Osteoblast (primary cell): ENCODE results near the gene CRTC1. TPM values are rescaled to one million over a fixed set of nuclear protein-coding genes. Genes with fewer than 3 reads are reported as not detected.

ENCODE experiments used
- DNase-seq: peaks from one replicate; pipeline ENCODE4 v3.0.0; 2011; ENCODE audit warnings: low spot score, mixed read lengths; ENCODE audit not compliant: insufficient read length; ENCODE audit errors: missing footprints
- H2AFZ ChIP-seq: 2 replicates; pipeline ENCODE4 v1.6.0; 2011; ENCODE audit warnings: mild to moderate bottlenecking, low read length
- H3K27ac ChIP-seq: 2 replicates; pipeline ENCODE4 v1.5.1; 2011; ENCODE audit warnings: mild to moderate bottlenecking, low read depth, low read length, moderate library complexity
- H3K27me3 ChIP-seq: 2 replicates; pipeline ENCODE4 v1.6.0; 2012; ENCODE audit warnings: mild to moderate bottlenecking, control low read depth, inconsistent platforms, low read length, moderate library complexity; ENCODE audit not compliant: insufficient read depth
- H3K36me3 ChIP-seq: 2 replicates; pipeline ENCODE4 v1.5.1; 2011; ENCODE audit warnings: mild to moderate bottlenecking, low read length, control low read depth, moderate library complexity; ENCODE audit not compliant: insufficient read depth
- H3K4me1 ChIP-seq: 2 replicates; pipeline ENCODE4 v1.5.1; 2011; ENCODE audit warnings: mild to moderate bottlenecking, low read length, control low read depth, moderate library complexity; ENCODE audit not compliant: insufficient read depth
- H3K4me2 ChIP-seq: 2 replicates; pipeline ENCODE4 v1.6.0; 2011; ENCODE audit warnings: mild to moderate bottlenecking, low read length; ENCODE audit not compliant: insufficient read depth
- H3K4me3 ChIP-seq: fragments of 200-600 bp; sonication (generic); 3 replicates; pipeline ENCODE4 v1.5.1; 2012; ENCODE audit warnings: mild to moderate bottlenecking, low read length, inconsistent platforms; ENCODE audit not compliant: insufficient read depth
- H3K79me2 ChIP-seq: 2 replicates; pipeline ENCODE4 v1.6.0; 2012; ENCODE audit warnings: mild to moderate bottlenecking, low read length, control low read depth, inconsistent platforms; ENCODE audit not compliant: insufficient read depth
- H3K9me3 ChIP-seq: 2 replicates; pipeline ENCODE4 v1.5.1; 2011; ENCODE audit warnings: low read depth, low read length, control low read depth
- H4K20me1 ChIP-seq: 2 replicates; pipeline ENCODE4 v1.6.0; 2012; ENCODE audit warnings: mild to moderate bottlenecking, low read length, control low read depth; ENCODE audit not compliant: insufficient read depth
- total RNA-seq: library from RNA; depleted of rRNA; stranded (reverse); fragments of >200 nt; gene quantifications from 2 replicates; pipeline ENCODE4 v1.2.3, GENCODE V29; 2012
- TF ChIP-seq, protein P1 (sequence below): IDR thresholded peaks from 2 replicates; pipeline ENCODE4 v1.5.1; 2011; ENCODE audit warnings: mild to moderate bottlenecking, low read depth, low read length, moderate library complexity; ENCODE audit errors: extremely low read depth

Gene CRTC1
- total RNA-seq, 1 donor, result 4.0 TPM

DNA sequence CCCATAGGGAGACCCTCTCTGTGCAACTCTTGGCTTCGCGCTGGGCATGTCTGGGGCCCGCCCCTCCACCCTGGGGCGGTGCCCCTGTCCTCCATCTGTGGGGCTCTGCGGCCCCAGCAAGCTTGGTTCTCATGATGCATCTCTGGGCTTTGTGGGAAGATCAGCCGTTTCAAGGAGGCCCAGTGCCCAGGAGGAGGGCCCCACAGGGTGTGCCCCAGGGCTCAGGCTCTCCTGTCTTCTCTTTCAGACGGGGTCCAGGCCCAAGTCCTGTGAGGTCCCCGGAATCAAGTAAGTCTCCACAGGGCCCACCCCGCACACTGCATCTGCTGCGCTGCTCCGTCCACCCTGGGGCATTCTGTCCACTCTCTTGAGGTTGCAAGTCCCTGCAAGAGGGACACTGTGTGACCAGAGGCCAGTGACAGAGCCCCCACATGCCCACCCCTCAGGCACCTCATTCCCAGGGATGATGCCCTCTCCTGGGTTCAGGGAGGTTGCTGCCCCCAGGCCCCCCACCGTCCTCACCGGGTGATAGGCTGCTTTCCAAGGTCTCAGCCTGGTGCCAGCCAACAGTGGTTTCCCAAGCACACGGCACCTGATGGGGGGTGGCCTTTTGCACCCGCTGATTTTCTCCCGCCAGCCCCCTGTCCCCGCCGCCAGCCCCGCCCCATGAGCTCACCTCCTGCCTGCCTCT, 76.0 kb downstream of the CRTC1 start:
- H3K4me1 ChIP-seq, result peaks cover 12% of the 10 kb centered on the region
- no peak overlapping the region for H3K4me3 ChIP-seq
- peaks cover under 1% of the 10 kb centered on the region for H4K20me1 ChIP-seq
- no peaks in the 10 kb centered on the region for H3K79me2 ChIP-seq
- TF ChIP-seq, protein P1, sequence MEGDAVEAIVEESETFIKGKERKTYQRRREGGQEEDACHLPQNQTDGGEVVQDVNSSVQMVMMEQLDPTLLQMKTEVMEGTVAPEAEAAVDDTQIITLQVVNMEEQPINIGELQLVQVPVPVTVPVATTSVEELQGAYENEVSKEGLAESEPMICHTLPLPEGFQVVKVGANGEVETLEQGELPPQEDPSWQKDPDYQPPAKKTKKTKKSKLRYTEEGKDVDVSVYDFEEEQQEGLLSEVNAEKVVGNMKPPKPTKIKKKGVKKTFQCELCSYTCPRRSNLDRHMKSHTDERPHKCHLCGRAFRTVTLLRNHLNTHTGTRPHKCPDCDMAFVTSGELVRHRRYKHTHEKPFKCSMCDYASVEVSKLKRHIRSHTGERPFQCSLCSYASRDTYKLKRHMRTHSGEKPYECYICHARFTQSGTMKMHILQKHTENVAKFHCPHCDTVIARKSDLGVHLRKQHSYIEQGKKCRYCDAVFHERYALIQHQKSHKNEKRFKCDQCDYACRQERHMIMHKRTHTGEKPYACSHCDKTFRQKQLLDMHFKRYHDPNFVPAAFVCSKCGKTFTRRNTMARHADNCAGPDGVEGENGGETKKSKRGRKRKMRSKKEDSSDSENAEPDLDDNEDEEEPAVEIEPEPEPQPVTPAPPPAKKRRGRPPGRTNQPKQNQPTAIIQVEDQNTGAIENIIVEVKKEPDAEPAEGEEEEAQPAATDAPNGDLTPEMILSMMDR, result no peak
- H3K27ac ChIP-seq, result no peak overlapping the region
- H3K36me3 ChIP-seq, result peaks cover 6% of the 10 kb centered on the region
- H3K27me3 ChIP-seq, result no peaks in the 10 kb centered on the region
- H3K4me2 ChIP-seq, result no peak overlapping the region
- DNase-seq, result no peak
- H3K9me3 ChIP-seq, result no peaks in the 10 kb centered on the region
- no peak overlapping the region for H2AFZ ChIP-seq

DNA sequence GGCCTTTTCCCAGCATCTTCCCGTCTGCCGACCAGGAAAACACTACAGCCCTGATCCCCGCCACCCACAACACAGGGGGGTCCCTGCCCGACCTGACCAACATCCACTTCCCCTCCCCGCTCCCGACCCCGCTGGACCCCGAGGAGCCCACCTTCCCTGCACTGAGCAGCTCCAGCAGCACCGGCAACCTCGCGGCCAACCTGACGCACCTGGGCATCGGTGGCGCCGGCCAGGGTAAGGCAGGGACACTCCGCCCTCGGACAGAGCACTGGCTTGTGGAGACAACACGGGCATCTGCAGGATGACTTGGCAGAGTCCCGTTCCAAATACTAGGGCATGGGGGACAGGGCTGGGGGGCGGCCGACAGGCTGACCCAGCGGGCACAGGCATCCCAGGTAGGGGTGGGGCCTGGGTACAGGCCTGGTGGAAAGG, 76.5 kb downstream of the CRTC1 start:
- TF ChIP-seq, protein P1, result no peak
- Histone ChIP-seq H3K4me1 (peaks cover 18% of the 10 kb centered on the region), H3K4me2 (no peak overlapping the region)

DNA sequence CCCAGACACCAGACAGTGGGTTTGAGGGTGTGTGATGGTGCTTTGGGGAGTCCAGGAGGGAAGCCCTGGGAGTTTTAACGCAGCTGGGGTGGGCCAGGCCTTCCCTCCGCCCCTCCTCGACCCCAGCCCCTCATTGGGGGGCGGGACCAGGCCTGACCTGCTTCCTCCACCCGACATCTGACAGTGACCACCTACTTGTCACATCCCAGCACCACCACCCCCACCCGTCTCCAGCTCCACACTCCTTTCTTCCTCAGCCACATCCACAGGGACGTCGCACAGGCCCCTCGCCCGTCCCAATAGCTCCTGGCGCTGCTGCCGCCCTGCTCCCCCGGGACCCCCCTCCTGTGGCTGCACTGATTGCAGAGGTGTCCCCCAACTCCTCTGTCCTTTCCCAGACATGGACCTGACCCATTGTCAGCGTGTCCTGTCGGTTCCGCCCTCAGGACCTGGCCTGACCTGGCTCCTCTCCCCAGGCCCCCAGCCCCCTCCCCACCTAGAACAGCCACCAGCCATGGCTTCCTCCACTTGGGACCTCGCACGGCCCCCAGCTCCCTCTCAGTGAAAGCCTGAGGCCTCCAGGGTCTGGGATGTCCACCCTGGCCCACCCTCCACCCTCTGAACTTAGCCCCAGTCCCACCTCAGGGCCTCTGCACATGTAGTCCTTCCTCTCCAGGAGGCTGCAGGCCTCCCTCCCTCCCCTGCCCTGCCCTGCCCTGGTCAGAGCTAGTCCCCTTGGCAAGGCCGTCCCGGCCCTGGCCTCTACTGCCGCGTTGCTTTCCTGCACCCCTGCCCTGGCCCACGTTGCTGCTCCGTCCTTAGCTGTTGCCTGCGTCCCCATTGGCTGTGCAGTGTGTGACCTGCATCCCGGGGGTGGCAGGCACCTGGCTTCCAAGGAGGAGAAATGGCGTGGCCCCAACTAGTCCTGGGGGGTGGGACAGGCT, 77.2 kb downstream of the CRTC1 start:
- Histone ChIP-seq H4K20me1 (peaks cover 6% of the 10 kb centered on the region), H3K27me3 (no peaks in the 10 kb centered on the region), H3K27ac (no peak overlapping the region), H3K9me3 (no peaks in the 10 kb centered on the region), H3K79me2 (no peaks in the 10 kb centered on the region), H3K4me3 (no peak overlapping the region), H3K4me1 (peaks cover 22% of the 10 kb centered on the region), H3K4me2 (no peak overlapping the region), H3K36me3 (peaks cover 6% of the 10 kb centered on the region), H2AFZ (no peak overlapping the region)
- TF ChIP-seq, protein P1, result no peak
- DNase-seq, result no peak

More for the DNA sequence above, 76.5 kb downstream of the CRTC1 start:
- peaks cover 6% of the 10 kb centered on the region for H4K20me1 ChIP-seq
- H3K27me3 ChIP-seq, result no peaks in the 10 kb centered on the region
- H3K4me3 ChIP-seq, result no peak overlapping the region
- no peaks in the 10 kb centered on the region for H3K79me2 ChIP-seq
- H3K27ac ChIP-seq, result no peak overlapping the region
- no peak for DNase-seq
- H3K36me3 ChIP-seq, result peaks cover 6% of the 10 kb centered on the region
- H3K9me3 ChIP-seq, result no peaks in the 10 kb centered on the region
- H2AFZ ChIP-seq, result no peak overlapping the region

DNA sequence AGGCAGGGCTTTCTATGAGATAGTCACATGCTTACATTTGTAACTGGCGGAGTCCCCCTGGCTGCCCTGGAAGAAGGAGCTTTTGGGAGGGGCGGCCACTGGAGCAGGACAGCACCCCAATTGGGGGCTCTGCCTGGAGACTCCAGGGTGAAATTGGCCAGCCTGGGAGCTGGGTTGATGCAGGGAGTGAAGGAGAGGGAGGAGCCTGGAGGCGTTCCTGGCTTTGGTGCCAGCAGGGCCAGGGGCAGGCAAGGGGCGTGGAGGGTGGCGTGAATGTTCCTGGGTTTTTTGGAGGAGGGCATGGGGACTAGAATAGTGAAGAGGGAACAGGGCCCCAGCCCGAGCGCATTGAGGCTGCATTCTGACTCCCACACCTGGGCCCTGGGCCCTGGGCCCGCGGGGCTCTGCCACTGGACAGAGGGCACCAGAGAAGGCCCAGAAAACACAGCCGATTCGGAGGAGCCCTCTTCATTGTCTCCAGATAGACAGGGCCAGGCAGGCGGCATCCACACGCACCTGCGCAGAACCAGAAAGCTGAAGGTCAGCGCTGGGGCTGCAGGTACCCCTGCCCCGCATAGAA, 78.1 kb downstream of the CRTC1 start:
- H3K79me2 ChIP-seq, result no peaks in the 10 kb centered on the region
- DNase-seq, result no peak

More for the DNA sequence above, 78.1 kb downstream of the CRTC1 start:
- Histone ChIP-seq H3K9me3 (no peaks in the 10 kb centered on the region), H3K4me1 (peaks cover 22% of the 10 kb centered on the region), H3K4me2 (no peak overlapping the region), H4K20me1 (peaks cover 6% of the 10 kb centered on the region), H3K36me3 (peaks cover 3% of the 10 kb centered on the region), H3K27me3 (no peaks in the 10 kb centered on the region), H3K4me3 (no peak overlapping the region), H2AFZ (no peak overlapping the region), H3K27ac (no peak overlapping the region)
- TF ChIP-seq, protein P1, result no peak
